Stimulated activated CD4-positive, alpha-beta T cell treated with anti-CD3 and anti-CD28 coated beads, Interleukin-2, amount 100 ng/mL, for 48 hours (primary cell): ENCODE measurements around the gene CEMP1.
A peak's percentile ranks its signal among the peaks of the same experiment; 100 is the strongest.
"Not testable (repeated sequence)": the region's sequence is repeated elsewhere in the genome, so short reads cannot be mapped to it uniquely, and the experiment has no call there.

Experiments used
- DNase-seq, 2 donors: peaks; one replicate each; pipeline ENCODE4 v3.0.0-alpha.2; 2020

CEMP1 gene

DNA sequence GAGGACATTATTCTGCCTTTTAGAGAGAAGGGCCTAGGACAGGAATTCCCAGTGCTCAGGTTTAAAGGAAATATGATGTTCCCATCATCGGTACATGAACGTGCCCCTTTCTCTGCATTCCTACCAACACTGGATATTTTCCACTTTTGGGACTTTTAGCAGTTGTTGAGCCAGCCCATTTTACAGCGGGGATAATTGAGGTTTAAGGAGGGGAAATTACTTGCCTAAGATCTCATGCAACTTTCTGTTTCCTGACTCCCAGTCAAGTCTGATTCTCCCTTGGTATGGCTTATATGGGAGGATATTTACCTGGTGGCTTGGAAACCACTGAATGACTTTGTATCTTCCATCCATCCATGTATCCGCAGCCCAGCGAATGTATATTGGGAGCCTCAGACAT, 3.1 kb upstream of the CEMP1 start:
- not testable (repeated sequence) for DNase-seq

- no peak for DNase-seq
These were observed 2.7 kb upstream of the CEMP1 start for GRCh38 chr16:2533912-2534311.

DNA sequence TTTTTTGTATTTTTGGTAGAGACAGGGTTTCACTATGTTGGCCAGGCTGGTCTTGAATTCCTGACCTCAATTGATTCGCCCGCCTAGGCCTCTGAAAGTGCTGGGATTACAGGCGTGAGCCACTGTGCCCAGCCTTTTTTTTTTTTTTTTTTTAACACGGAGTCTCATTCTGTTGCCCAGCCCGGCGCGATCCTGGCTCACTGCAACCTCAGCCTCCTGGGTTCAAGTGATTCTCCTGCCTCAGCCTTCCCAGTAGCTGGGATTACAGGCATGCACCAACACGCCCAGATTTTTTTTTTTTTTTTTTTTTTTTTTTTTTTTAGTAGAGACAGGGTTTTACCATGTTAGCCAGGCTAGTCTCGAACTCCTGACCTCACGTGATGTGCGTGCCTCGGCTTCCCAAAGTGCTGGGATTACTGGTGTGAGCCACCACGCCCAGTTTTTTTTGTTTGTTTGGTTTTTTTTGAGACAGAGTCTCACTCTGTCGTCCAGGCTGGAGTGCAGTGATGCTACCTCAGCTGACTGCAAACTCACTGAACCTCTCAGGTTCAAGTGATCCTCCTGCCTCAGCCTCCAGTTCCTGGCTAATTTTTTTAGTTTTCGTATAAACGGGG, 2.0 kb upstream of the CEMP1 start:
- not testable (repeated sequence) for DNase-seq

- peak; percentile 50 to 51 for DNase-seq
These were observed 1.4 kb upstream of the CEMP1 start for GRCh38 chr16:2532494-2533141.

GRCh38 chr16:2531696-2532493, 687 bp upstream of the CEMP1 start:
- DNase-seq = peak; percentile 95

GRCh38 chr16:2530629-2531318, 434 bp downstream of the CEMP1 start:
- no peak for DNase-seq

DNA sequence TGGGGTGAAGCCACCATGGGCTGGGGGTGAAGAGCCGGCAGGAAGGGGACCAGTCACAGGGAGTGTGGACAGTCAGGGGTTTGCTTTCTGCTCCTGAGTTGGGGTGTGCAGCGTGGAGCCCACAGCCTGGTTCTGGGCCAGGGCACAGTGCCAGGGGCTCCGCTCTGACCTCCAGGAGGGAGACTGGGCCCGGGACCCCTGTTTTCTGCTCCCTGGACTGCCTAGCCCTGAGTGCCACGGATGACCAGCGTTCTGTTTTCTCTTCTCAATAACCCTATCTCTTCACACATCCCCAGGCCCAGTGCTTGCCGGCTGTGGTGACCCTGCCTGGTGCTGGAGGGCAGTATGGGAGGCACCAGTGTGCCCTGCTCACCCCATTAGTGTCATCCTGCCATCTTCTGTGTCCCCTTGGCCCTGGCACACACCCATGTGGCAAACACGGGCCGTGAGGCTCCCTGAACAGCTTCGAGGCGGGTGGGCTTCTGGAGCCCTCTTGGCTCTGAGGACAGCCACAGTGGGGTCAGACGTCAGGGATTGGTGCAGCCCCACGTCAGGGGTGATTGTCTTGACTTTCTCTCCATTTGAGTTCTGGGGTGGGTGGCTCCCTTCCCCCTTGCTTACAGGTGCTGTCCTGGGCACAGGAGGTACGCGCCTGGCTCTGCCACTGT, 1.1 kb downstream of the CEMP1 start:
- no peak for DNase-seq

GRCh38 chr16:2529061-2529931, 1.9 kb downstream of the CEMP1 start:
- no peak for DNase-seq

DNA sequence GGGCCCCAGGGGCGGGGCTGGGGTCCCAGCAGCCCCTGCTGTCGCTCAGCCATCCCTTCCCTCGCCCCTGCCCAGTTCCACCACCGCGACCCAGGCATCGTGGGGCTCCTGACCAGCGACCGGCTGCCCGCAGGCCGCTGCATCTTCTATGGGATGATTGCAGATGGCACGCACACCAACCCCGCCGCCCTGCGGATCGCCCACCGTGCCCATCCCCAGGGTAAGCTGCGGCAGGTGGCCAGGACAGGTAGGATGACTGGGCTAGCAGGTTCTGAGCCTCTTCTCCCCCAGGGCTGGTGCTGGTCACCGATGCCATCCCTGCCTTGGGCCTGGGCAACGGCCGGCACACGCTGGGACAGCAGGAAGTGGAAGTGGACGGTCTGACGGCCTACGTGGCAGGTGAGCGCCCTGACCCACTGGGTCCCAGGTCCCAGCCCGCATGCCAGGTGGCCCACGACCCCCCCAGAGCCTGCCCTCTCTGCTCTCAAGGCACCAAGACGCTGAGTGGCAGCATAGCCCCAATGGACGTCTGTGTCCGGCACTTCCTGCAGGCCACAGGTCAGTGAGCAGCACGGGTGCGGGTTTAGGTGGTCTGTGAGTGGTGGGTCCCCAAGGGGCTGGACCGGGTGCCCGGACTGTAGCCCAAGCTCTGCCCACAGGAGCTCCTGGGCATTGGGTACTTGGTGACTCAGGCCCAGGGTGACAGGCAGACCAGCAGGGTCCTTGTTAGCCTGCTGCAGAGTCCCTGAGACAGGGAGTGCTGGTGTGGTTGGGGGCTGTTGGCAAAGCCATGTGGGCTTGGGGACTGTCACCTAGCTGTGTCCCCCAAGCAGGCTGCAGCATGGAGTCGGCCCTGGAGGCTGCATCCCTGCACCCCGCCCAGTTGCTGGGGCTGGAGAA, 2.8 kb downstream of the CEMP1 start:
- DNase-seq = no peak

GRCh38 chr16:2527784-2528100, 3.5 kb downstream of the CEMP1 start:
- DNase-seq = no peak

DNA sequence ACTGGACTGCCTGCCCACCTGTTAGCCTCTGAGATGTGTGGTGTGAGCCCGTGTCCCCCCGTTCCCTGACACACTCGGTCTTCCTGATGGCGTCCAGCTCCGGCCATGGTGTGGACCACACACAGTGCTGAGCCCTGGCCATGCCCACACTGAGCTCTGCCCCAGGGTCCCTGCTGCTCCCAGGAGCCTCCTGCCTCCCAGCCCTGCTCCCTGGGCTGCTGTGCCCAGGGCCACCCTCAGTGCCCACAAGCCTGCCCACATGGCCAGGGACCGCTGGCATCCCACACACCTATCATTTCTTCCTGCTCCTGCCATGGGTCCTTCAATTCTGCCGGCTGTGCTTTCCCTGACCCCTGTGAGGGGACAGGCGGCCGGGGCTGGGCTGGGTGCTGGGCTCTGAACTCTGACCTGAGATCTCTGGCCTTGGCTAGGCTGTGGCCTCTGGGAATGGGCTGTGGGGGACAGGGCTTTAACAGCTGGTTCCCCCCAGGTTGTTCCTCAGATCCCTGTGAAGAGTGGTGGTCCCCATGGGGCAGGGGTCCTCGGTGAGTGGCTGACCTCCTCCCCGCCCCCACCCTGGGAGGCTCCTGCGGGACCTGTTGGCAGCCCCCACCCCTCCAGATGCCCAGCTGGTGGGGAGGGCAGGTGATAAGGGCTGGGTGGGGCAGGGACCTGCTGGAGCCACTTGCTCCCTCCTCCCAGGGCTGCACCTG, 4.0 kb downstream of the CEMP1 start:
- DNase-seq = no peak

- DNase-seq = no peak
These were observed 5.1 kb downstream of the CEMP1 start for GRCh38 chr16:2526135-2526534.

GRCh38 chr16:2524339-2524938, 6.8 kb downstream of the CEMP1 start:
- DNase-seq = no peak

- DNase-seq = no peak
These were observed 7.4 kb downstream of the CEMP1 start for GRCh38 chr16:2523801-2524231.

DNA sequence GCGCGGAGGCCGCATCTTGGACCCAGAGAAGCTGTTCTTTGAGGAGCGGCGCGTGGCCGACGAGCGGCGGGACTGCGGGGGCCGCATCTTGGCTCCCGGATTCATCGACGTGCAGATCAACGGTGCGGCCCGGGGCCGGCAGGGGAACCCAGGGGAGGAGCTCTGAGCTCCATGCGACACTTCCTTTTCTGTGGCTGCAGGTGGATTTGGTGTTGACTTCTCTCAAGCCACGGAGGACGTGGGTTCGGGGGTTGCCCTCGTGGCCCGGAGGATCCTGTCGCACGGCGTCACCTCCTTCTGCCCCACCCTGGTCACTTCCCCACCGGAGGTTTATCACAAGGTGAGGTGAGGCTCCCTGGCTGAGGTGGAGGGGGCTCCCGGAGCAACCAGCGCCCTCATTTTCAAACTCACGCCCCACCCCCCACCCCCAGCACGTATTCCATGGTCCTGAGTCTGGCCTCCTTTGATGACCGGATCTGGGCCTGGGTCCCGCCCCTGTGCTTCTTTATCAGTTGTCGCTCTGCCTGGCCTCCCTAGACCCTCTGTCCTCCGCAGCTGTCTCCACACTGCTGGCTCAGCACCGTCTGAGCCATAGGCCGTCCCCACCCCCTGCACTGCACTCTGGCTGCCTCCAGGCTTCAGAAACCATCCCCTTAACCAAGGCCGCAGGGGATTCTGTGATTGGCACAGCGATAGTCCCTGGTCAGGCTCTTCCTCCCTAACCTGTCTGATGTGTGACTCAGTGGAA, 10.2 kb downstream of the CEMP1 start:
- DNase-seq = peak in 1 of 2 donors; percentile 29

- DNase-seq = peak; percentile 86 to 89
These were observed 11.0 kb downstream of the CEMP1 start, which contains the start of gene AMDHD2 for GRCh38 chr16:2520097-2520783. Gene AMDHD2, plus strand, starts transcription at chr16:2520371. Its CDS starts 88 bp downstream, at chr16:2520459.

DNA sequence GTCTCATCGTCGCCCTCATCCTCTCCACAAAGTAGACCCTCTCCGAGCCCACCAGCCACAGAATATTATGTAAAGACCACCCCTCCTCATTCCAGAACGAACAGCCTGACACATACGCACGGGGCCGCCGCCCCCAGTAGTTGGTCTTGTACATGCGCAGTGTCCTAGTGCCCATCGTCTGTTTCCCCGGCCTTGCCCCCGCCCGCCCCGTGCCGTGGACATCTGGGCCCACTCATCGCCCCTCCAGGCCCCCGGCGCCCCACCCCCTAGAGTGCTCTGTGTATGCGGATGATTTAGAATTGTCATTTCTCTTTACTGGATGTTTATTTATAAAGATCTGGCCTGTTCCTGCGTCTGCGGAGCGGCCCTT, 11.5 kb downstream of the CEMP1 start:
- no peak for DNase-seq
